ENCODE data around the gene LGR4.

The LGR4 gene

GRCh38 chr11:27465629-27466028 lies 7.0 kb downstream of the LGR4 start:
- Histone ChIP-seq H3K36me3 (no peaks in the 10 kb centered on the region), H3K4me3 (ENCODE audit: low read depth, low read length) (no peak overlapping the region), H3K4me1 (no peaks in the 10 kb centered on the region), H3K27me3 (no peaks in the 10 kb centered on the region), H3K9me3 (no peaks in the 10 kb centered on the region)
- no peak for DNase-seq
- TF ChIP-seq, protein P1, sequence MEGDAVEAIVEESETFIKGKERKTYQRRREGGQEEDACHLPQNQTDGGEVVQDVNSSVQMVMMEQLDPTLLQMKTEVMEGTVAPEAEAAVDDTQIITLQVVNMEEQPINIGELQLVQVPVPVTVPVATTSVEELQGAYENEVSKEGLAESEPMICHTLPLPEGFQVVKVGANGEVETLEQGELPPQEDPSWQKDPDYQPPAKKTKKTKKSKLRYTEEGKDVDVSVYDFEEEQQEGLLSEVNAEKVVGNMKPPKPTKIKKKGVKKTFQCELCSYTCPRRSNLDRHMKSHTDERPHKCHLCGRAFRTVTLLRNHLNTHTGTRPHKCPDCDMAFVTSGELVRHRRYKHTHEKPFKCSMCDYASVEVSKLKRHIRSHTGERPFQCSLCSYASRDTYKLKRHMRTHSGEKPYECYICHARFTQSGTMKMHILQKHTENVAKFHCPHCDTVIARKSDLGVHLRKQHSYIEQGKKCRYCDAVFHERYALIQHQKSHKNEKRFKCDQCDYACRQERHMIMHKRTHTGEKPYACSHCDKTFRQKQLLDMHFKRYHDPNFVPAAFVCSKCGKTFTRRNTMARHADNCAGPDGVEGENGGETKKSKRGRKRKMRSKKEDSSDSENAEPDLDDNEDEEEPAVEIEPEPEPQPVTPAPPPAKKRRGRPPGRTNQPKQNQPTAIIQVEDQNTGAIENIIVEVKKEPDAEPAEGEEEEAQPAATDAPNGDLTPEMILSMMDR (IDR thresholded peaks at IDR 0.05; ENCODE audit: low read depth, low read length): no peak

DNA sequence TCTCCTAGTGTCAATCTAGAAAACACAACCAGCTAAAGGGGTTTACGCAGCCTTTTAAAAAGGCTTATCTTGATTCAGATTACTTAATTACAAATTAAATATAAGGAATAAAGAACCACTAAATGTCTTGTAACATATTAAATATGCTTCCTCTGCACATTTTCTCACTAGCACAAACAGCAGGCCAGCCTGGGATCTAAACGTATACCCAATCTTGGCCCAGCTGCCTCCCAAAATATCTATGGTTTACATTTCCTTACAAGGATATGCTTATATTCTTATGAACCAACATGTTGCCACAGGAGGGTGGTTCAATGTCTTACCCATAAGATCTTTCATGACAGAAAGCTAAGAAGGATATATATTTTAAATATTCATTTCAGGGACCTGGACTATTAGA lies 7.7 kb downstream of the LGR4 start:
- Histone ChIP-seq H3K9me3 (no peaks in the 10 kb centered on the region), H3K27me3 (no peaks in the 10 kb centered on the region), H3K4me1 (no peaks in the 10 kb centered on the region), H3K4me3 (ENCODE audit: low read depth, low read length) (no peak overlapping the region), H3K36me3 (no peaks in the 10 kb centered on the region)
- TF ChIP-seq, protein P1 (IDR thresholded peaks at IDR 0.05; ENCODE audit: low read depth, low read length): no peak
- DNase-seq: no peak

GRCh38 chr11:27464289-27464696 lies 8.3 kb downstream of the LGR4 start:
- TF ChIP-seq, protein P1 (IDR thresholded peaks at IDR 0.05; ENCODE audit: low read depth, low read length): no peak
- Histone ChIP-seq H3K4me3 (ENCODE audit: low read depth, low read length) (no peak overlapping the region), H3K4me1 (no peaks in the 10 kb centered on the region), H3K9me3 (no peaks in the 10 kb centered on the region), H3K27me3 (no peaks in the 10 kb centered on the region), H3K36me3 (no peaks in the 10 kb centered on the region)
- DNase-seq: no peak

- Histone ChIP-seq H3K4me3 (ENCODE audit: low read depth, low read length) (no peak overlapping the region), H3K4me1 (no peaks in the 10 kb centered on the region), H3K9me3 (no peaks in the 10 kb centered on the region), H3K36me3 (no peaks in the 10 kb centered on the region), H3K27me3 (no peaks in the 10 kb centered on the region)
- TF ChIP-seq, protein P1 (IDR thresholded peaks at IDR 0.05; ENCODE audit: low read depth, low read length): no peak
- DNase-seq: no peak
Observed at GRCh38 chr11:27462543-27462942, 10.0 kb downstream of the LGR4 start.

GRCh38 chr11:27460158-27460978 lies 12.2 kb downstream of the LGR4 start:
- DNase-seq: no peak
- H3K4me3 ChIP-seq (ENCODE audit: low read depth, low read length): no peak overlapping the region
- no peaks in the 10 kb centered on the region for H3K27me3 ChIP-seq
- TF ChIP-seq, protein P1 (IDR thresholded peaks at IDR 0.05; ENCODE audit: low read depth, low read length): no peak
- H3K36me3 ChIP-seq: no peaks in the 10 kb centered on the region
- H3K9me3 ChIP-seq: no peaks in the 10 kb centered on the region
- no peaks in the 10 kb centered on the region for H3K4me1 ChIP-seq

- H3K9me3 ChIP-seq: no peaks in the 10 kb centered on the region
Observed at GRCh38 chr11:27459191-27459590, 13.4 kb downstream of the LGR4 start.

More at GRCh38 chr11:27459191-27459590, 13.4 kb downstream of the LGR4 start:
- TF ChIP-seq, protein P1 (IDR thresholded peaks at IDR 0.05; ENCODE audit: low read depth, low read length): no peak
- DNase-seq: no peak
- Histone ChIP-seq H3K4me3 (ENCODE audit: low read depth, low read length) (no peak overlapping the region), H3K4me1 (no peaks in the 10 kb centered on the region), H3K36me3 (no peaks in the 10 kb centered on the region), H3K27me3 (no peaks in the 10 kb centered on the region)

All from BE2C (cell line).